Testis (tissue), 2 donors: ENCODE data around the gene KY.

Source experiments
- POLR2A ChIP-seq: fragments of 450-650 bp; IDR thresholded peaks from one replicate; pipeline ENCODE4 v1.6.1; 2017; ENCODE audit warnings: antibody characterized with exemption, mild to moderate bottlenecking, moderate library complexity
- TF ChIP-seq, protein P1 (sequence below), 3 experiments: fragments of 450-650 bp in 2 of 3; fragments of 200-600 bp in 1 of 3; sonication (generic) in 1 of 3; IDR thresholded peaks; one replicate each; pipeline ENCODE4 v1.5.1; 2016 to 2019; ENCODE audit warnings: antibody characterized with exemption in 3 of 3, mild to moderate bottlenecking in 2 of 3, moderate library complexity in 1 of 3

DNA sequence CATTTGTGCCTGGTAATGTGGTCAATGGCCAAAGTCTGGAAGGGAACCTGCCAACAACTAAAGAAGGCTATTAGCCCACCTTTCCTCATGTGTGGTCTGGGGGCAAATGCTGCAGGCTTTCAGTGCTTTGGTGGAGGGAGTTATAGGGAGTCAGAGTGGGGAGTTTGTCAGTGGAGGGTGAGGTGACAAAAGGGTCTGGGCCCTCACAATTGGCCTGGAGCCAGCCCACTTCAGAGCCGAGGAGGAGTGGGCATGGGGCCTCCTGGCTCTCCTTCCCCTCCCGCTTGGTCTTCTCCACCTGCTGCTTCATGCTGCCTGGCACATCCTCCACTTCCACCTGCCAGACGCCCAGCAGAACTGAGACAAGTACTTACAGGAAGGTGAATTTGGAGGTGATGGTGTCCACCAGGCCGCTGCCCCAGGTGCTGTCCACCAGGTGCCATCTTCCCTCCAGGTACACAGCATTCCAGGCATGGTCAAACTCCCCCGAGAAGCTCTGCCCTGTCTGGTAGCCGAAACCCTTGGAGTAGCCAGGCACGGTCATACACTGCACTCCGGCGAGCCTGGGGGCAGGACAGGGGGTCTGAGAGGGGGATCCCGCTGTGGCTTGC is 40.9 kb downstream of the KY start:
- TF ChIP-seq, protein P1, sequence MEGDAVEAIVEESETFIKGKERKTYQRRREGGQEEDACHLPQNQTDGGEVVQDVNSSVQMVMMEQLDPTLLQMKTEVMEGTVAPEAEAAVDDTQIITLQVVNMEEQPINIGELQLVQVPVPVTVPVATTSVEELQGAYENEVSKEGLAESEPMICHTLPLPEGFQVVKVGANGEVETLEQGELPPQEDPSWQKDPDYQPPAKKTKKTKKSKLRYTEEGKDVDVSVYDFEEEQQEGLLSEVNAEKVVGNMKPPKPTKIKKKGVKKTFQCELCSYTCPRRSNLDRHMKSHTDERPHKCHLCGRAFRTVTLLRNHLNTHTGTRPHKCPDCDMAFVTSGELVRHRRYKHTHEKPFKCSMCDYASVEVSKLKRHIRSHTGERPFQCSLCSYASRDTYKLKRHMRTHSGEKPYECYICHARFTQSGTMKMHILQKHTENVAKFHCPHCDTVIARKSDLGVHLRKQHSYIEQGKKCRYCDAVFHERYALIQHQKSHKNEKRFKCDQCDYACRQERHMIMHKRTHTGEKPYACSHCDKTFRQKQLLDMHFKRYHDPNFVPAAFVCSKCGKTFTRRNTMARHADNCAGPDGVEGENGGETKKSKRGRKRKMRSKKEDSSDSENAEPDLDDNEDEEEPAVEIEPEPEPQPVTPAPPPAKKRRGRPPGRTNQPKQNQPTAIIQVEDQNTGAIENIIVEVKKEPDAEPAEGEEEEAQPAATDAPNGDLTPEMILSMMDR (IDR thresholded peaks at IDR 0.05) = no peak
- TF ChIP-seq POLR2A = no peak
